ENCODE measurements around the gene GUCA1C.

The GUCA1C gene

GRCh38 chr3:108972482-108972881, 18.8 kb upstream of the GUCA1C start:
- WGBS (ENCODE audit: extremely low coverage, insufficient coverage, low lambda C conversion rate) = no CpG with 5 or more reads among the region's 3 CpGs
- Histone ChIP-seq H3K4me1 (ENCODE audit: control insufficient read depth, low read depth, low read length) (no peaks in the 10 kb centered on the region), H3K4me3 (ENCODE audit: low read length) (no peak overlapping the region), H2AK5ac (ENCODE audit: low read length) (no peak overlapping the region), H3K36me3 (ENCODE audit: control insufficient read depth, insufficient read depth, low read length) (no peaks in the 10 kb centered on the region), H3K79me1 (ENCODE audit: low read length) (no peaks in the 10 kb centered on the region), H3K27me3 (ENCODE audit: insufficient read depth, low read length, poor library complexity) (no peaks in the 10 kb centered on the region), H3K18ac (ENCODE audit: low read length) (no peak overlapping the region), H3K79me2 (ENCODE audit: control insufficient read depth, insufficient read depth, low read length) (no peaks in the 10 kb centered on the region), H3K23ac (ENCODE audit: low read length) (no peak overlapping the region), H3K9ac (ENCODE audit: low read length) (no peak overlapping the region), H3K27ac (ENCODE audit: low read depth, low read length) (no peak overlapping the region), H4K5ac (ENCODE audit: low read length) (no peak overlapping the region), H3K4me2 (ENCODE audit: low read length) (no peak overlapping the region), H3K56ac (ENCODE audit: low read length) (no peak overlapping the region), H2BK120ac (ENCODE audit: low read depth, low read length) (no peak overlapping the region), H2BK5ac (ENCODE audit: low read length) (no peak overlapping the region), H2BK15ac (replicated peaks; ENCODE audit: low read depth) (no peak overlapping the region), H4K8ac (ENCODE audit: low read depth, low read length) (no peak overlapping the region), H3K4ac (ENCODE audit: low read depth, low read length) (no peak overlapping the region)
- no peak for DNase-seq

- Histone ChIP-seq H2AK5ac (ENCODE audit: low read length) (no peak overlapping the region), H2BK15ac (replicated peaks; ENCODE audit: low read depth) (no peak overlapping the region), H3K23ac (ENCODE audit: low read length) (no peak overlapping the region), H3K27me3 (ENCODE audit: insufficient read depth, low read length, poor library complexity) (no peaks in the 10 kb centered on the region), H2BK5ac (ENCODE audit: low read length) (no peak overlapping the region), H3K4me3 (ENCODE audit: low read length) (no peak overlapping the region), H3K27ac (ENCODE audit: low read depth, low read length) (no peak overlapping the region), H3K4me2 (ENCODE audit: low read length) (no peak overlapping the region), H3K9ac (ENCODE audit: low read length) (no peak overlapping the region), H4K8ac (ENCODE audit: low read depth, low read length) (no peak overlapping the region), H3K79me1 (ENCODE audit: low read length) (no peaks in the 10 kb centered on the region), H3K18ac (ENCODE audit: low read length) (no peak overlapping the region), H4K5ac (ENCODE audit: low read length) (no peak overlapping the region), H3K56ac (ENCODE audit: low read length) (no peak overlapping the region), H3K36me3 (ENCODE audit: control insufficient read depth, insufficient read depth, low read length) (no peaks in the 10 kb centered on the region), H2BK120ac (ENCODE audit: low read depth, low read length) (no peak overlapping the region), H3K4me1 (ENCODE audit: control insufficient read depth, low read depth, low read length) (no peaks in the 10 kb centered on the region), H3K79me2 (ENCODE audit: control insufficient read depth, insufficient read depth, low read length) (no peaks in the 10 kb centered on the region), H3K4ac (ENCODE audit: low read depth, low read length) (no peak overlapping the region)
- WGBS (ENCODE audit: extremely low coverage, insufficient coverage, low lambda C conversion rate) = no CpG with 5 or more reads among the region's 3 CpGs
- DNase-seq = no peak
These were observed 16.9 kb upstream of the GUCA1C start for GRCh38 chr3:108970561-108970960.

- Histone ChIP-seq H2BK15ac (replicated peaks; ENCODE audit: low read depth) (no peak overlapping the region), H2BK5ac (ENCODE audit: low read length) (no peak overlapping the region), H4K5ac (ENCODE audit: low read length) (no peak overlapping the region), H3K4ac (ENCODE audit: low read depth, low read length) (no peak overlapping the region), H3K18ac (ENCODE audit: low read length) (no peak overlapping the region), H3K9ac (ENCODE audit: low read length) (no peak overlapping the region), H4K8ac (ENCODE audit: low read depth, low read length) (no peak overlapping the region), H3K27me3 (ENCODE audit: insufficient read depth, low read length, poor library complexity) (no peaks in the 10 kb centered on the region), H3K4me2 (ENCODE audit: low read length) (no peak overlapping the region), H3K27ac (ENCODE audit: low read depth, low read length) (no peak overlapping the region), H3K36me3 (ENCODE audit: control insufficient read depth, insufficient read depth, low read length) (no peaks in the 10 kb centered on the region), H3K79me1 (ENCODE audit: low read length) (no peaks in the 10 kb centered on the region), H2AK5ac (ENCODE audit: low read length) (no peak overlapping the region), H3K4me3 (ENCODE audit: low read length) (no peak overlapping the region), H2BK120ac (ENCODE audit: low read depth, low read length) (no peak overlapping the region), H3K23ac (ENCODE audit: low read length) (no peak overlapping the region), H3K79me2 (ENCODE audit: control insufficient read depth, insufficient read depth, low read length) (no peaks in the 10 kb centered on the region), H3K56ac (ENCODE audit: low read length) (no peak overlapping the region), H3K4me1 (ENCODE audit: control insufficient read depth, low read depth, low read length) (no peaks in the 10 kb centered on the region)
- no CpG with 5 or more reads among the region's 3 CpGs for WGBS (ENCODE audit: extremely low coverage, insufficient coverage, low lambda C conversion rate)
- DNase-seq = no peak
These were observed 13.1 kb upstream of the GUCA1C start for GRCh38 chr3:108966773-108967172.

GRCh38 chr3:108959017-108959416, 5.3 kb upstream of the GUCA1C start:
- Histone ChIP-seq H2BK15ac (replicated peaks; ENCODE audit: low read depth) (no peak overlapping the region), H2BK120ac (ENCODE audit: low read depth, low read length) (no peak overlapping the region), H3K4me1 (ENCODE audit: control insufficient read depth, low read depth, low read length) (no peaks in the 10 kb centered on the region), H3K18ac (ENCODE audit: low read length) (no peak overlapping the region), H3K36me3 (ENCODE audit: control insufficient read depth, insufficient read depth, low read length) (no peaks in the 10 kb centered on the region), H3K27me3 (ENCODE audit: insufficient read depth, low read length, poor library complexity) (no peaks in the 10 kb centered on the region), H2AK5ac (ENCODE audit: low read length) (no peak overlapping the region), H3K79me1 (ENCODE audit: low read length) (no peaks in the 10 kb centered on the region), H3K27ac (ENCODE audit: low read depth, low read length) (no peak overlapping the region), H3K4me3 (ENCODE audit: low read length) (no peak overlapping the region), H3K79me2 (ENCODE audit: control insufficient read depth, insufficient read depth, low read length) (no peaks in the 10 kb centered on the region), H3K23ac (ENCODE audit: low read length) (no peak overlapping the region), H4K5ac (ENCODE audit: low read length) (no peak overlapping the region), H3K9ac (ENCODE audit: low read length) (no peak overlapping the region), H2BK5ac (ENCODE audit: low read length) (no peak overlapping the region), H3K4me2 (ENCODE audit: low read length) (no peak overlapping the region), H3K56ac (ENCODE audit: low read length) (no peak overlapping the region), H4K8ac (ENCODE audit: low read depth, low read length) (no peak overlapping the region), H3K4ac (ENCODE audit: low read depth, low read length) (no peak overlapping the region)
- DNase-seq = no peak
- WGBS (ENCODE audit: extremely low coverage, insufficient coverage, low lambda C conversion rate) = no CpG with 5 or more reads among the region's 1 CpG

- no peak overlapping the region for H3K9ac ChIP-seq (ENCODE audit: low read length)
- no peak overlapping the region for H3K23ac ChIP-seq (ENCODE audit: low read length)
- H3K4me2 ChIP-seq (ENCODE audit: low read length) = no peak overlapping the region
- H3K18ac ChIP-seq (ENCODE audit: low read length) = no peak overlapping the region
- H2BK15ac ChIP-seq (replicated peaks; ENCODE audit: low read depth) = no peak overlapping the region
- no peak overlapping the region for H2BK5ac ChIP-seq (ENCODE audit: low read length)
- no peak overlapping the region for H2AK5ac ChIP-seq (ENCODE audit: low read length)
- H3K4me1 ChIP-seq (ENCODE audit: control insufficient read depth, low read depth, low read length) = no peaks in the 10 kb centered on the region
- WGBS (ENCODE audit: extremely low coverage, insufficient coverage, low lambda C conversion rate) = no CpG with 5 or more reads among the region's 4 CpGs
- H3K56ac ChIP-seq (ENCODE audit: low read length) = no peak overlapping the region
- no peaks in the 10 kb centered on the region for H3K79me2 ChIP-seq (ENCODE audit: control insufficient read depth, insufficient read depth, low read length)
- H3K79me1 ChIP-seq (ENCODE audit: low read length) = no peaks in the 10 kb centered on the region
- no peak overlapping the region for H4K8ac ChIP-seq (ENCODE audit: low read depth, low read length)
- no peak overlapping the region for H3K4me3 ChIP-seq (ENCODE audit: low read length)
- no peaks in the 10 kb centered on the region for H3K36me3 ChIP-seq (ENCODE audit: control insufficient read depth, insufficient read depth, low read length)
- no peak overlapping the region for H3K4ac ChIP-seq (ENCODE audit: low read depth, low read length)
- no peak overlapping the region for H3K27ac ChIP-seq (ENCODE audit: low read depth, low read length)
- no peak overlapping the region for H2BK120ac ChIP-seq (ENCODE audit: low read depth, low read length)
- H4K5ac ChIP-seq (ENCODE audit: low read length) = no peak overlapping the region
- no peaks in the 10 kb centered on the region for H3K27me3 ChIP-seq (ENCODE audit: insufficient read depth, low read length, poor library complexity)
- no peak for DNase-seq
These were observed 469 bp downstream of the GUCA1C start for GRCh38 chr3:108953210-108953609.

GRCh38 chr3:108951820-108952501, 1.7 kb downstream of the GUCA1C start:
- Histone ChIP-seq H3K27ac (ENCODE audit: low read depth, low read length) (no peak overlapping the region), H3K27me3 (ENCODE audit: insufficient read depth, low read length, poor library complexity) (no peaks in the 10 kb centered on the region), H3K4me2 (ENCODE audit: low read length) (no peak overlapping the region)

More at GRCh38 chr3:108951820-108952501, 1.7 kb downstream of the GUCA1C start:
- H3K79me2 ChIP-seq (ENCODE audit: control insufficient read depth, insufficient read depth, low read length) = no peaks in the 10 kb centered on the region
- no peak overlapping the region for H3K4ac ChIP-seq (ENCODE audit: low read depth, low read length)
- H3K79me1 ChIP-seq (ENCODE audit: low read length) = no peaks in the 10 kb centered on the region
- H3K56ac ChIP-seq (ENCODE audit: low read length) = no peak overlapping the region
- WGBS (ENCODE audit: extremely low coverage, insufficient coverage, low lambda C conversion rate) = no CpG with 5 or more reads among the region's 7 CpGs
- H3K9ac ChIP-seq (ENCODE audit: low read length) = no peak overlapping the region
- H3K23ac ChIP-seq (ENCODE audit: low read length) = no peak overlapping the region
- H4K5ac ChIP-seq (ENCODE audit: low read length) = no peak overlapping the region
- DNase-seq = no peak
- no peak overlapping the region for H2AK5ac ChIP-seq (ENCODE audit: low read length)
- H3K18ac ChIP-seq (ENCODE audit: low read length) = no peak overlapping the region
- H2BK15ac ChIP-seq (replicated peaks; ENCODE audit: low read depth) = no peak overlapping the region
- H2BK5ac ChIP-seq (ENCODE audit: low read length) = no peak overlapping the region
- H3K4me3 ChIP-seq (ENCODE audit: low read length) = no peak overlapping the region
- H3K36me3 ChIP-seq (ENCODE audit: control insufficient read depth, insufficient read depth, low read length) = no peaks in the 10 kb centered on the region
- H3K4me1 ChIP-seq (ENCODE audit: control insufficient read depth, low read depth, low read length) = no peaks in the 10 kb centered on the region
- H2BK120ac ChIP-seq (ENCODE audit: low read depth, low read length) = no peak overlapping the region
- H4K8ac ChIP-seq (ENCODE audit: low read depth, low read length) = no peak overlapping the region

Measured in mesendoderm (in vitro differentiated cells).